ENCODE data around the gene PDGFB.

The PDGFB gene

GRCh38 chr22:39238966-39239505 is 5.7 kb downstream of the PDGFB start:
- peak; percentile 20 for DNase-seq

GRCh38 chr22:39238561-39238960 is 6.2 kb downstream of the PDGFB start:
- no peak for DNase-seq

DNA sequence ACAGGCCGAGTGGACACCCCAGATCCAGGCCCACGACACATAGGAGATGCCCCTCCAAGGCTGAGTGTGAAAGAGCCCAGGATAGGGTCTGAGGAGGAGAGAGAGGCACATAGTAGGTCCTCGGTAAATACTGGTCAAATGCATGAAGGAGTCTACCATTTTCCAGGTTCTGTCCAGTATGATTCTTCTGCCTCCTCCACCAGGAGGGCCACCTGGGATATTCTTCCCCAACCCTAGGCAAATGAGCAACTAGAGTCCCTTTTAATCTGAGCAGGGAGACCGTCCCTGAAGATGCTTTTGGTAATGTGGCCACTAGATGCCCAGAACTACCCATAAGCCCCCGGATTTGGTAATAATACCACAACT is 6.7 kb downstream of the PDGFB start:
- DNase-seq = no peak

GRCh38 chr22:39237318-39238100 is 7.3 kb downstream of the PDGFB start:
- DNase-seq = peak; percentile 12

DNA sequence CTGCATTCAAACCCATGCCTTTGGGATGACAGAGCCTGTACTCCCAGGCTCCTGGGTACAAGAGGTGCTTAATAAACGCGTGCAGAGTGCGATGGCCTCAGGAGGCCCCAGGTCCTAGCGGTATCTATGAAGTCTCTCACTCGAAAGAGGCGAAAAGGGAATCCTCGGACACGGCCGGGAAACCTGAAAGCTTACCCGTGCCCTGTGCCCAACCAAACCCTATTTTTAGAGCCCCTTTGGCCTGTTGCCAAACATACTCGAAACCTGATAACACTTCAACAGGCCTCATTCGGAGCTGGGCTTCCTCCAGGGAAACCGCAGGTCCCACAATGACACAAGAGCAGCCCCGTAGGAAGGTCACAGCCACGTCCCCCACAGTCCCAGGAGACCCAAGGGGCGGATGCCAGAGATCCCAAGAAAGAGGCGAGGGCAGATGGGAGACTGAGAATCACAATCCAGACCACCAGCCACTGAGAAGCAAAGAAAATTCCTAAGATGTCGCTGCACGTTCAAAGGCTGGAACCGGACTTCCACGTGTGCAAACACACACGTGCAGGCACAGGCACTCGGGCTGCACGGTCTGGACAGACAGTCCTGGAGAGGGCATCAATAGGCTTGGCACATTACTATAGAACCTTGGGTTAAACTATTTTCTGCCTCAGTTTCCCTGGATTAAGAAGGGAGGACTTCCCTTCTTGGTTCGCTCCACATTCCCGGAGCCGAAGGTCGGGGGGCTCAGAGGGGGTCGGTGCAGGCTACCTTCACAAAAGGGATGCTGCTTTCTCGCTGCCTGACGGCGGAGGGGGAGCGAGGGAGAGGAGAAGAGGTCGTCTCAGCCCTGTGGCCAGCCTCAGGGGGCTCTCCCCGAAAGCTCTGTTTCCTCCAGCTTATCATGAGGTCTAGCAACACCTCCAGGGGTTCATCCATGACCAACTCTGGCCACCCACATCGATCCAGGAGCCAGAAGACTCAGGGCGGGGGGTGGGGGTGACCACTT is 8.2 kb downstream of the PDGFB start:
- DNase-seq = peak; percentile 35

DNA sequence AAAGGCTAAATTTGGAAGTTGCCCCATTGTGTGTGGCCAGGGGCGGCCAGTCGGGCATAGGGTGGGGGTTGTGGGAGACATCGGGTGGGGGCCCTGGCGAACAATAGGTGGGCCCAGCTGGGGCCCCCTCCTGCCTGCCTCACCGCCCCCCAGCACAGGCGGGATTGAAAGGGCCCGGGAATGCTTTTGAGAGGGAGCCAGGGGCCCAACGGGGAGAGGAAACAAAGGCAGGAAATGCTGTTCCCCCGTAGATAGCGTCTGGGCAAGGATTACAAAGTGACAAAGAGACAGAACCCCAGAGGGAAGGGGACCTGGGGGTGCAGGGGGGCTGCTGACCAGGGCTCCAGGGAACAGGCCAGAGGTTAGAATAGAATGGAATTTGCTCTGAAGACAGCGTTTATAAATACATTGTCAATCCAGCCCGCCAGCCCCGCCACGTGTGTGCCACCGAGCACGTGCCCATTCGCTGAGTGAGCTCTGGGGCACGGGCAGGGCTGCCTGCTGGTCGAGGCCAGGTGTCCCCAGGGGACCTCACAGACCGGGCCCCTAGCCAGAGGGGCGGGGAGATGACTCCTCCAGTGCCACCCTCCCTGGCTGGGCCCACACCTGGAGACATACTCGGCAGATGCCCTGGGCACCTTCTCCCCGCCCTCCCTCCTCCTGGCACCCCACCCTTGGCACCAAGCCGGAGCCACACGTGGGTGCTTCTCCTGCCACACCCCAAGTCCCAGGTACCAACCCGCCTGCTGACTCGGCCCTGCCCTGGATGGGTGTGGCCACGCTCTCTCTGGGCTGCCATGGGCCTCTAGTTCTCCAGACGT is 9.7 kb downstream of the PDGFB start:
- no peak for DNase-seq

- no peak for DNase-seq
Measured at GRCh38 chr22:39234472-39234787, 10.4 kb downstream of the PDGFB start.

- no peak for DNase-seq
Measured at GRCh38 chr22:39233710-39234471, 10.9 kb downstream of the PDGFB start.

DNA sequence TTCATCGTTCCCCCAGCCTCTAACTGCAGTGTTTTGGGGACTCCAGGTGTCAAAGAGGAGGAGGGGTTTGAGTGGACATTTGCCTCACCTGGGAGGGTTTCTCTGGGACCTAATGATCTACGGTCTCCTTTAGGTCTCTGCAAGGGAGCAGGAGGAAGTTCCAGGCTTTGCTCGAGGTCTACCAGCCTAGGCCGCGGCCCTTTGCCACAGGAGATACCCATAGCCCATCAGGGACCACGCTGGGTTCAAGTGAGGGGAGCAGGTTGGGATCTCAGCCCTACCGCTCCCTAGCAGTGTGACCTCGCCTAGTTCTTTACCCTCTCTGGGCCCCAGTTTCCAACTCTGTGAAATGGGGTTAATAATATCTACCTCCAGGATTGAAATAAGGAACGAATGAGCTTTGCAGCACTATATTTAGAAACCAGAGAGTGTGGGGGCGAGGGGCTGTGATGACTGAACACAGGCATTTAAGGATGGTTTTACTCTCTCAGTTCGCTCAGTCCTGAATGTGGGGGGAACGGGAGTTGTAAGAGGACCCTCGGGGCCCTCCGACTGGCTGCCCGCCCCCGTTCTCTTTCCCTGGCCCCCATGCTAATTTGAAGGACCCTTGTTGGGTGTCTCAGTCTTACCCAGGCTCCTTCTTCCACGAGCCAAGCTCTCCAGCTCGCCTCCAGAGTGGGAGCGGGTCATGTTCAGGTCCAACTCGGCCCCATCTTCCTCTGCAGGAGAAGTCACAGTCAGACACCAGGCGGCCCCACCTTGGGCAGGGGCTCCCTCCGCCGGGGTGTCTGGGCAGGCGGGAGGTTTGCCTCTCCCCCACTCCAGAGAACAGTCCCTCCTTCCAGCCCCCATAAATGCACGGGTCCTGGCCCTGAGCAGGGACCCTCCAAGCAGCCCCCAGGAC is 11.7 kb downstream of the PDGFB start:
- DNase-seq = no peak

DNA sequence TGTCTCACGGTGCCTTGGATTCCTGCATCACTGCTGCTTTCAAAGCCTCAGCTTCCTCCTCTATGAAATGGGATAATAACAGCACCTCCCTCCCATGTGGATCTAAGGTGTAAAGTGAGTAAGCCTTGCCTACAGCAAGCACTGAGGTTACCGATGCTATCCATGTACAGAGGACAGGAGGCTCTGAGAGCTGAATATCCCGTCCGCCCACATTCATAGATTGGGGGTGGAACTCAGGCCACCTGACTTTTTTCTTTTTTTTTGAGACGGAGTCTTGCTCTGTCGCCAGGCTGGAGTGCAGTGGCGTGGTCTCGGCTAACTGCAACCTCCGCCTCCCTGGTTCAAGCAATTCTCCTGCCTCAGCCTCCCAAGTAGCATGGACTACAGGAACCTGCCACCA is 12.5 kb downstream of the PDGFB start:
- no peak for DNase-seq

DNA sequence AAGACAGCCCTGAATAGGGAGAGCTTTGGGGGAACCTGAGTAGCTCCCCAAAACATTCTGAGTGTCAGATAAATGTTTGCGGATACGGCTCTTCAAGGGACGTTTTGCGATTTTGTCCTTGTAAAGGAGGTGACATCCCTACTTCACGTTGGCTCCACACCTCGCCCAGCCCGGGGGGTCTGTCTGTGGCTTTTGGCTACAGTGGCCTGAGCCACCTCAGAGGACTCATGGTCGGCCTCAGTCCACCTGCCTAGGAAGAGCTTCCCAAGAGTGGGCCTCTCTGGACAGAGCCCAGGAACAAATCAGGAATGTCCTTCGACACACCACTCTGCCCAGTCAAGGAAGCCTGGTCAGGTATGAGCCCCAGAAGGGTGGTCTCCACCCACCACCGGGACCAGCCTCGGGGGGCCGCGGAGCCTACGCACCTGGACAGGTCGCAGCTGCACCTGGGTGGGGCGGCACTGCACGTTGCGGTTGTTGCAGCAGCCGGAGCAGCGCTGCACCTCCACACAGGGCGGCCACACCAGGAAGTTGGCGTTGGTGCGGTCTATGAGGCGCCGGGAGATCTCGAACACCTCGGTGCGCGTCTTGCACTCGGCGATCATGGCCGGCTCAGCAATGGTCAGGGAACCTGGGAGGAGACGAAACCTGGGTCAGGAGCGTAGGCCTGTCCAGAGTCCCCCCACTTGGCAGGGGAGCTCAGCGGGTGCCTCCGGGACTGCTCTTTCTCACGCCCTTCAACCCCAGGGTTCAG is 13.4 kb downstream of the PDGFB start:
- no peak for DNase-seq

DNA sequence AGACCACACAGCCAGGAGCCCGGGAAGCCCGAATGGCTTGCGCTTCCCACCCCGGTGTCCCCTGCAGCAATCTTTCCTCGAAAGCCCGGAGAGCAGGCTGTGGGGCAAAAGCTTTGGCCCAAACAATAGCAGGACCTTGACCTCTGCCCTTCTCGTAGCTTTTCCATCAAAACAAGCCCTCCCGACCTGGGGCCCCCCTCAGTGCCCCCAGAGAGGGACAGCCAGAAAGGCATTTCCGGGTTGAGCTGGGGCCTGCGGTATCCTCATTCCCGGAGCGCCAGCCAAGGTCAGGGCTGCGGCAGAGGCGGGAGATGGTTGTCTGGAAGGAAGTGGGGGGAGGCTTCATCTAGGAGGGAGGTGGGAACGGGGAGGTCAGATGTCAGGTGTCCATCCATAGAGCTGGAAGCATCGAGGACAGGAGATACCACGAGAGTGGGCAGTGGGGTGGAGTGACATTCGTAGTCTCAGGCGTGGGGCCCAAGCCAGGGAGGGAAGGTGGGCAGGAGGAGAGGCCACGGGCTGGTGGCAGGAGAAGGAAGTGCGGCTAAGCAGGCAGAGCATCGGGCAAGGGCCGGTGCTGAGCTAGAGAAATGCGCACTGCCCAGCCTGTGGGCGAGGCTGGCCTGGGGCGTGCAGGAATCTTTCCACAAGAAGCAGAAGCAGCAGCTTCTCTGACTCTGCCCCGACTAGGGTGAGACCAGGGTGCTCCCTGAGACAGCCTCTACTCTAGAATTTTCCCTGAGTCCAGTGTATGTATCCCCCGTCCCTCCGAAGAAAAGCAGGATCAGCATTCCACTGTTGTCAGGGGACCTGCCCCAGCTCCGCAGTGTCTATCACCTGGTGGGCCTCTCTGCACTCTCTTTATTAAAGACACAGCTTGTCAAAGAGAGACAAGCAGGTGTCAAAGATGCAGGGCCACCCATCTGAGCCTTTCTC is 14.3 kb downstream of the PDGFB start:
- DNase-seq = no peak

DNA sequence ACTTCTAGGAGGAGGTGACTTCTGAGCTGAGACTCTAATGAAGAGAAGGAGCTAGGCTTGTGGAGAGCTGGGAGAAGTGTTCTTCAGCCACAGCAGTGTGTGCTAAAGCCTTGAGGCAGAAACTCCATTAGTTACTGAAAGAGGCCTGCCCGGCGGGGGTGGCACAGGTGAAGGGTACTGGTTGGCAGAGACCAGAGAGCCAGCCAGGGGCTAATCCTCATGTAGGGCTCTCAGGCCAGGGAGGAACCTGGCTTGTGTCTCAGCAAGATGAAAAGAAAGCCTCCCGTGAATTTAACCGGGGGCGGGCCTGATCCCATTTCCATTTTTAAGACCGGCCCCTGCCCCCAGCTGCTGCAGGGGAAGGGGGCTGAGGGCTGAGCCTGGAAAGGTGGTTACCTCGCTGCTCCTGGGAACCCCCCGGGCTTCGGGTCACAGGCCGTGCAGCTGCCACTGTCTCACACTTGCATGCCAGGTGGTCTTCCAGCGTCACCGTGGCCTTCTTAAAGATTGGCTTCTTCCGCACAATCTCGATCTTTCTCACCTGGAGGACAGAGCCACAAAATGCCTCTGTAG is 15.0 kb downstream of the PDGFB start:
- DNase-seq = no peak

- DNase-seq = no peak
Measured at GRCh38 chr22:39229075-39229474, 15.7 kb downstream of the PDGFB start.

DNA sequence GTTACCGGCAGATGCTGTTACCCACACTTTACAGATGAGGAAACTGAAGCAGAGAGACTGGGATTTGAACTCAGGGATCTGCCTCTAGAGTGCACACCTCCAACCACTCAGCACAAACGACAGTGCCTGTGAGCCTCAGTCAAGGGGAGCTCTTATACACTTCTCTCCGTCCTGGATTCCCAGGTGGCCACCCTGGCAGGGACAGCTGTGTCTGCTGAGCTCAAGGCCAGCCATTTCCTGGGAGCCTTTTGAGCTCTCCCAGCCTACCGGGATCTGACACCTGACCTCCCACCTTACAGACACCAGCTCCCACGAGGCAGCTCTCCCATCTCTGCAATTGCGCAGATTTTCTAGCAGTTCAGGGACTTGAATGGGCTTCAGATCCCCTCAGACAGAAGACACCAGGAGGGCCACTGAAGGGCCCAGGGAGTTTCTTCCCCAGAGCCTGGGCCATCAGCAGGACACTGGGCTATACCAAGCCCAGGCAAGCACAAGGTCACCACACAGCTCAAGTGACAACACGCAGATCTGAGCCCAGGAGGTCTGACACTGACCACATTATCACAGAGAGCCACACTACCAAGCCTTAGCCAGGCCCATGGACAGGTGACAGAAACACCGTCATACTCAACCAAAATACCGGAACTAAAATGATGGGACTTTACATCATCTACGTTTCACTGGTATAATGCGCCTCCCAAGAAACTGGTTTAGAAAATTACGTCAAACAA is 17.1 kb downstream of the PDGFB start:
- DNase-seq = no peak

DNA sequence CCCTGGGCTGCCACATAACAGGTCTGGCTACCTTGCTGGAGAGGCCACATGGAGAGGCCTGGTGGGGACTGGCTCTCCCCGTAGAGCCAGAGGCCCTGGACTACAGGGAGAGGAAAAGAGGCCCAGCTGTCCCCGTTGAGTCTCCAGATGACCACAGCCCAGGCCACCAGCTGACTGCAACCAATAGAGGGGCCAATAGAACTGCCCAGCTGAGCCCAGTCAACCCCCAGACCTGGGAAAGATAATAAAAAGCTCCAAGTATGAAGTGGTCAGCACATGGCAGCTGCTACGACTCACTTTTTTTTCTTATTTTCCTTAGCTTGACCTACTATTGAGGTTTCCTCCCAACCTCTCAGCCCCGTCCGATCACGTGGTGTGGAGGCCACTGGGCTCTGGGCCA is 18.4 kb downstream of the PDGFB start:
- no peak for DNase-seq

DNA sequence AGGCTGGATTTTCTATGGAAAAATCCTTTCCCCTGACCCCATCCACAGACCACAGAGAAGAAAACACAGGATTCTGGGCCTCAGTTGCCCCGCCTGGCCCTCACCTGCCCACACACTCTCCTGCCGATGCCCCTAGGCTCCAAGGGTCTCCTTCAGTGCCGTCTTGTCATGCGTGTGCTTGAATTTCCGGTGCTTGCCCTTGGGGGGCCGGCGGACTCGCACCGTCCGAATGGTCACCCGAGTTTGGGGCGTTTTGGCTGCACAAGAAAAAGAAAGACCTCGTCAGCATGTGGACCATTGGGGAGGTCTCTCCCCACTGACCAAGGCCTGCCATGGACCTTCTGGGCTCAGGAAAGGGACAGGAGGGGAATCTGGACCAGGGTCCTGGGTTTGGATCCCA is 19.2 kb downstream of the PDGFB start:
- DNase-seq = no peak

GRCh38 chr22:39224550-39224949 is 20.2 kb downstream of the PDGFB start:
- no peak for DNase-seq

All from NCI-H510A (cell line).